ENCODE results near the gene AFP. TPM values are rescaled to one million over a fixed set of nuclear protein-coding genes. Genes with fewer than 3 reads are reported as not detected.

AFP gene
- total and polyA plus RNA-seq, 2 of the 13 experiments (the other 11 are each of a cell fraction or from before 2014, with no cell fraction given) = 9,434 to 13,105 TPM

DNA sequence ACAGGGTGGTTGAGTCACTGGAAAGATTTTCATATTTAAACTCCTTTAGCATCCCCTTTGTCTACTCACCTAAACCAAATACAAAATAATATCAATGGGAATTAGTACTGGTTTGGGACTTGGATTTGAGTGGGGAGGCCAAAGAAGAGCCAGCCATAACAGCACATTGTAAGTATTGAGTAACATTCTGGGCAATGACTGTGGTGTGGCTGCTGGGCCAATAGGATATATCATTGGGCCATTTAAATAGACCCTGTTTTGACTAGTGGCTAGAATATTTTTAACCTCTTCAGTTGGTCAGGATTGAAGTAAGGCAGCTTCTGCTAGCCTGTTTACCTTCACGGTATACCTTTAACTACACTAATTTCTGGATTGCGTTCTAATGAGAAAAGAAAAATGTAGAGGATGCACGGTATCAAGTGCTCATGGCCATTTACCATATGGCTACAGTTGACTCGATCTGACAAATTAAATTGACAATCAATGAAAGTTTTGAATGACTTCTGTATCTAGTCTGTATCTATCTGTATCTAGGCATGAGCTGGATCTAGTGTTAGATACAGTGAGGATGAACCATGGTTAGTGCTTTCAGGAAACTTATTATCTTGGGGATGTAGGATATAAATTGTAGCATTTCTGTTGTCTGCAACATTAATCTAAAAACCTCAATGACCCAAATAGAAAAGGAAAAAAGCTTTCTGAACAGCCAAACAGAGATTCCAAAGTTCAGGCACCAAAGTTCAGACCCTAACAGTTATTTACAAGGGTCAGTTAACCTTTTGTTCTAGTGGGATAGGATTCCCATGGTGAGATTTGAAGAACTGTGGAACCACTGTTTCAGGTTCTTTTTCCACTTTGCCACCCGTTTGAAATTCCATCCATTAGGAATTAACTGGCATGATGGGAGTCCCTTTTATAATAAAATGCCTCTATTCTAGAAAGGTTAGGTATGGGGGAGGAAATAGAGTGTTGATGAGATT lies 38.7 kb upstream of the AFP start (continued):
- TF ChIP-seq ISL2 (CRISPR knock-in tag; IDR thresholded peaks at IDR 0.05) (peak; percentile 68), IRF2 (CRISPR knock-in tag; IDR thresholded peaks at IDR 0.05) (peak; percentile 29; the same call in 1 of the 2 replicates), ZNF260 (CRISPR knock-in tag; IDR thresholded peaks at IDR 0.05; ENCODE audit: borderline replicate concordance, low read depth) (no peak), RERE (CRISPR knock-in tag; IDR thresholded peaks at IDR 0.05; ENCODE audit: low read depth) (no peak), ZNF749 (CRISPR knock-in tag; IDR thresholded peaks at IDR 0.05; ENCODE audit: borderline replicate concordance) (0 out of 2 replicates have a peak, but pooled peaks have one; percentile 35), ZNF263 (CRISPR knock-in tag; IDR thresholded peaks at IDR 0.05) (no peak), ZNF724P (CRISPR knock-in tag; IDR thresholded peaks at IDR 0.05; ENCODE audit: borderline replicate concordance) (no peak), HMG20A (CRISPR knock-in tag; IDR thresholded peaks at IDR 0.05; ENCODE audit: borderline replicate concordance) (peak; percentile 76; the same call in 1 of the 2 replicates), ERF (CRISPR knock-in tag; IDR thresholded peaks at IDR 0.05) (peak; percentile 35; the same call in 1 of the 2 replicates), HNF1A (IDR thresholded peaks at IDR 0.05; ENCODE audit: low read depth) (peak; percentile 48; the same call in 1 of the 2 replicates), HNF1A (CRISPR knock-in tag; IDR thresholded peaks at IDR 0.05; ENCODE audit: borderline replicate concordance) (peak; percentile 45; the same call in 1 of the 2 replicates), NR2F2 (IDR thresholded peaks at IDR 0.05; ENCODE audit: borderline replicate concordance, low read depth) (peak; percentile 82)
- TF ChIP-seq, protein P1, sequence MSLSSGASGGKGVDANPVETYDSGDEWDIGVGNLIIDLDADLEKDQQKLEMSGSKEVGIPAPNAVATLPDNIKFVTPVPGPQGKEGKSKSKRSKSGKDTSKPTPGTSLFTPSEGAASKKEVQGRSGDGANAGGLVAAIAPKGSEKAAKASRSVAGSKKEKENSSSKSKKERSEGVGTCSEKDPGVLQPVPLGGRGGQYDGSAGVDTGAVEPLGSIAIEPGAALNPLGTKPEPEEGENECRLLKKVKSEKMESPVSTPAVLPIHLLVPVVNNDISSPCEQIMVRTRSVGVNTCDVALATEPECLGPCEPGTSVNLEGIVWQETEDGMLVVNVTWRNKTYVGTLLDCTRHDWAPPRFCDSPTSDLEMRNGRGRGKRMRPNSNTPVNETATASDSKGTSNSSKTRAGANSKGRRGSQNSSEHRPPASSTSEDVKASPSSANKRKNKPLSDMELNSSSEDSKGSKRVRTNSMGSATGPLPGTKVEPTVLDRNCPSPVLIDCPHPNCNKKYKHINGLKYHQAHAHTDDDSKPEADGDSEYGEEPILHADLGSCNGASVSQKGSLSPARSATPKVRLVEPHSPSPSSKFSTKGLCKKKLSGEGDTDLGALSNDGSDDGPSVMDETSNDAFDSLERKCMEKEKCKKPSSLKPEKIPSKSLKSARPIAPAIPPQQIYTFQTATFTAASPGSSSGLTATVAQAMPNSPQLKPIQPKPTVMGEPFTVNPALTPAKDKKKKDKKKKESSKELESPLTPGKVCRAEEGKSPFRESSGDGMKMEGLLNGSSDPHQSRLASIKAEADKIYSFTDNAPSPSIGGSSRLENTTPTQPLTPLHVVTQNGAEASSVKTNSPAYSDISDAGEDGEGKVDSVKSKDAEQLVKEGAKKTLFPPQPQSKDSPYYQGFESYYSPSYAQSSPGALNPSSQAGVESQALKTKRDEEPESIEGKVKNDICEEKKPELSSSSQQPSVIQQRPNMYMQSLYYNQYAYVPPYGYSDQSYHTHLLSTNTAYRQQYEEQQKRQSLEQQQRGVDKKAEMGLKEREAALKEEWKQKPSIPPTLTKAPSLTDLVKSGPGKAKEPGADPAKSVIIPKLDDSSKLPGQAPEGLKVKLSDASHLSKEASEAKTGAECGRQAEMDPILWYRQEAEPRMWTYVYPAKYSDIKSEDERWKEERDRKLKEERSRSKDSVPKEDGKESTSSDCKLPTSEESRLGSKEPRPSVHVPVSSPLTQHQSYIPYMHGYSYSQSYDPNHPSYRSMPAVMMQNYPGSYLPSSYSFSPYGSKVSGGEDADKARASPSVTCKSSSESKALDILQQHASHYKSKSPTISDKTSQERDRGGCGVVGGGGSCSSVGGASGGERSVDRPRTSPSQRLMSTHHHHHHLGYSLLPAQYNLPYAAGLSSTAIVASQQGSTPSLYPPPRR (CRISPR knock-in tag; IDR thresholded peaks at IDR 0.05; ENCODE audit: borderline replicate concordance) = peak; percentile 52; the same call in 1 of the 2 replicates
